OCI-LY7 (cell line): ENCODE results near the gene COL28A1. TPM values are rescaled to one million over a fixed set of nuclear protein-coding genes. Genes with fewer than 3 reads are reported as not detected.

Experiments used
- BruUV-seq: library from RNA; stranded (reverse); fragments of 400-500 nt; replicated peaks from 2 replicates; lab custom pipeline; 2021; lab: Mats Ljungman, UMichigan
- CTCF ChIA-PET: fragments of 300-600 bp; sonication (Branson Sonifier 250); formaldehyde crosslinking; loops from one replicate; lab custom pipeline; 2022; ENCODE audit warnings: antibody characterized with exemption; ENCODE audit not compliant: unreplicated experiment; lab: Charles Lee
- POLR2A ChIA-PET: fragments of 300-600 bp; sonication (Branson Sonifier 250); formaldehyde crosslinking; loops from one replicate; lab custom pipeline; 2022; ENCODE audit warnings: antibody characterized with exemption; lab: Charles Lee
- DNase-seq: peaks from one replicate; pipeline ENCODE4 v3.0.0-alpha.2; 2015; ENCODE audit warnings: low spot score
- H2AFZ ChIP-seq: fragments of 200-600 bp; sonication (generic), shearing (Covaris generic); 2 replicates; pipeline ENCODE4 v1.6.1; 2014; ENCODE audit warnings: mild to moderate bottlenecking, antibody characterized with exemption, low read length, moderate library complexity
- H3K27ac ChIP-seq: fragments of 200-600 bp; sonication (generic); 2 replicates; pipeline ENCODE4 v1.5.1; 2014; ENCODE audit warnings: mixed run types, low read depth, mild to moderate bottlenecking, moderate library complexity, low read length, inconsistent platforms; ENCODE audit not compliant: poor library complexity, severe bottlenecking
- H3K36me3 ChIP-seq: fragments of 200-600 bp; sonication (generic); 2 replicates; pipeline ENCODE4 v1.6.1; 2014; ENCODE audit warnings: mild to moderate bottlenecking, antibody characterized with exemption, low read length, moderate library complexity, mixed read lengths; ENCODE audit not compliant: insufficient read depth
- H3K4me1 ChIP-seq: fragments of 200-600 bp; sonication (generic); 2 replicates; pipeline ENCODE4 v1.5.1; 2014; ENCODE audit warnings: mild to moderate bottlenecking, low read length; ENCODE audit not compliant: insufficient read depth, poor library complexity, severe bottlenecking
- H3K4me2 ChIP-seq: fragments of 200-600 bp; sonication (generic); 2 replicates; pipeline ENCODE4 v1.6.1; 2014; ENCODE audit warnings: mild to moderate bottlenecking, low read length
- H3K4me3 ChIP-seq: fragments of 200-600 bp; sonication (generic); 2 replicates; pipeline ENCODE4 v1.5.1; 2014; ENCODE audit warnings: mild to moderate bottlenecking, low read depth, low read length; ENCODE audit not compliant: poor library complexity, severe bottlenecking
- H3K79me2 ChIP-seq: fragments of 200-600 bp; sonication (generic); 2 replicates; pipeline ENCODE4 v1.6.1; 2016; ENCODE audit warnings: low read depth, mild to moderate bottlenecking, low read length, moderate library complexity, mixed read lengths; ENCODE audit not compliant: insufficient read depth
- H3K9me2 ChIP-seq: fragments of 200-600 bp; sonication (generic); 2 replicates; pipeline ENCODE4 v1.6.1; 2016; ENCODE audit warnings: mild to moderate bottlenecking, low read length, mixed read lengths; ENCODE audit not compliant: insufficient read depth
- H3K9me3 ChIP-seq: fragments of 200-600 bp; sonication (generic); 2 replicates; pipeline ENCODE4 v1.6.1; 2014; ENCODE audit warnings: mild to moderate bottlenecking, mixed run types, low read length, mixed read lengths
- H4K20me1 ChIP-seq: fragments of 200-600 bp; sonication (generic); 2 replicates; pipeline ENCODE4 v1.6.1; 2014; ENCODE audit warnings: mild to moderate bottlenecking, antibody characterized with exemption, low read length, moderate library complexity, mixed read lengths; ENCODE audit not compliant: insufficient read depth
- EZH2phosphoT487 ChIP-seq: fragments of 200-600 bp; sonication (generic); IDR thresholded peaks from 2 replicates; pipeline ENCODE4 v1.6.1; 2018; ENCODE audit warnings: low read depth, borderline replicate concordance, mild to moderate bottlenecking, mixed run types, antibody characterized with exemption, low read length, moderate library complexity, mixed read lengths
- intact Hi-C: fragments of 100-400 bp; cut with micrococcal nuclease; formaldehyde crosslinking; loops from one replicate; pipeline ENCODE4 v1.10.0; 2022; ENCODE audit not compliant: unreplicated experiment
- total RNA-seq, 2 experiments: library from RNA; depleted of rRNA in 1 of 2; stranded (reverse); fragments of >200 nt in 1 of 2; shearing (Covaris generic) in 1 of 2; gene quantifications; 2 replicates each; pipeline ENCODE4 v1.2.3, GENCODE V29; 2014 to 2022
- TF ChIP-seq, protein P1 (sequence below): fragments of 200-600 bp; sonication (generic); conservative IDR thresholded peaks from 2 replicates; pipeline ENCODE4 v1.5.1; 2014; ENCODE audit warnings: mild to moderate bottlenecking, antibody characterized with exemption, low read length, moderate library complexity, mixed read lengths

Gene COL28A1
- total RNA-seq, 2 experiments from 2014 or later = not detected

DNA sequence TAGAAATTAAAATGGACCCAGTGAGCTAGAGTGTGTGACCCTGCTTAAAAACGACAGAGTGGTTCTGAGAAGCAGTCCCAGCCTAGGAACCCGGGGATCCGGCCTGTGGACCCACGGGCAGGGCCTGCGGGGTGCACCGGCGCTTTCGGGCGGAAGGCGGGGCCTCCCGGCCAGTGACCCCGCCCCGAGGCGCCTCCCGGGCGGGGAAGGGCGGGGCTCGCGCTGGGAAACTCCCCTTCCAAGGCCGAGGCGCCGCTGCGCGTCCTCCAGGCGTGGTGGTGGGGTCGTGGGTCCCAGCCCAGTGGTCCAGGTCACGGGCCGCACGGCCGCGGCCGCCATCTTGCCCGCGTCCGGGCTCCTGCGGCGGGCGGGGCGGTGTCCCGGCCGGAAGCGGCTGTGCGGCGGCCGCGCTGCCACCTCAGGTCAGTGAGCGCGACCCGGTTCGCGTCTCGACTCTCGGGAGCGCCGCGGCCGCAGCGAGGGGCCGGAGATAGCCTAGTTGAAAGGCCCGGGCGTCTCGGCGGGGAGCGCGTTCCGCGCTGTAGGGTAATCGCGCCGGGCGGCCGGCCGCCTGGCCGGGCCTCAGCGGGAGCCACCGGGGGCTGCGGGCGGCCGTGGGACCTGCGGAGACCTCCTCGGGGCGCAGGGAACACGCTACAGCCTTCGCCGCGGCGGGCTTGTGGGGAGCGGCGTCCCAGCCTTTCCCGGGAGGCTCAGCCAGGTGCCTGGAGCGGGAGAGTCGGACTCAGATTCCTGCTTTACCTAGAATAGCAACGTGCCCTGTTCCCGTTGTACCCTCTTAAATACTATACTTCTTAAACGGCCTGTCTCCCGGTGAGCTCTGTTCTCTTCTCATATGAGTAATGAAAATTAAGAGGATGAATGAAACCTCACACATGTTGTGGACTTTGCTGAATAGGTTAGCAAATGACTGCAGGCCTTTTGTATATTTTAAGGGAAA lies 31.3 kb upstream of the COL28A1 start, which contains the start of gene MIOS:
MIOS (plus strand) TSS at position 234 of the 961 bp plus-strand sequence. CDS start 5,592 bp downstream, outside the sequence.
- peaks cover 32% of the 10 kb centered on the region for H3K4me1 ChIP-seq
- H3K9me2 ChIP-seq = no peaks in the 10 kb centered on the region
- DNase-seq = peak; percentile 83
- ChIA-PET POLR2A (interaction anchor here (0.6 to 2.7 kb wide), 5 partner anchors 12 to 478 kb away, joined by 3 to 17 read pairs (median 4); partner anchors contain the start of gene UMAD1), CTCF (interaction anchor here (1.4 kb wide), 1 partner anchor 114 kb away, joined by 5 read pairs; no protein-coding TSS in a partner anchor)
- peaks cover 4% of the 10 kb centered on the region; the same call in 1 of the 2 replicates for H3K36me3 ChIP-seq
- no peaks in the 10 kb centered on the region for H3K9me3 ChIP-seq
- H2AFZ ChIP-seq = peak within 1 kb of the TSS; percentile 98
- peak within 1 kb of the TSS; percentile 97 for H3K4me2 ChIP-seq
- intact Hi-C loops = loop anchor here (1.0 to 5.0 kb wide), 5 partner anchors 73 to 405 kb away; partner anchors contain the start of genes C1GALT1 and UMAD1
- TF ChIP-seq, protein P1, sequence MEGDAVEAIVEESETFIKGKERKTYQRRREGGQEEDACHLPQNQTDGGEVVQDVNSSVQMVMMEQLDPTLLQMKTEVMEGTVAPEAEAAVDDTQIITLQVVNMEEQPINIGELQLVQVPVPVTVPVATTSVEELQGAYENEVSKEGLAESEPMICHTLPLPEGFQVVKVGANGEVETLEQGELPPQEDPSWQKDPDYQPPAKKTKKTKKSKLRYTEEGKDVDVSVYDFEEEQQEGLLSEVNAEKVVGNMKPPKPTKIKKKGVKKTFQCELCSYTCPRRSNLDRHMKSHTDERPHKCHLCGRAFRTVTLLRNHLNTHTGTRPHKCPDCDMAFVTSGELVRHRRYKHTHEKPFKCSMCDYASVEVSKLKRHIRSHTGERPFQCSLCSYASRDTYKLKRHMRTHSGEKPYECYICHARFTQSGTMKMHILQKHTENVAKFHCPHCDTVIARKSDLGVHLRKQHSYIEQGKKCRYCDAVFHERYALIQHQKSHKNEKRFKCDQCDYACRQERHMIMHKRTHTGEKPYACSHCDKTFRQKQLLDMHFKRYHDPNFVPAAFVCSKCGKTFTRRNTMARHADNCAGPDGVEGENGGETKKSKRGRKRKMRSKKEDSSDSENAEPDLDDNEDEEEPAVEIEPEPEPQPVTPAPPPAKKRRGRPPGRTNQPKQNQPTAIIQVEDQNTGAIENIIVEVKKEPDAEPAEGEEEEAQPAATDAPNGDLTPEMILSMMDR = no peak
- no peak for TF ChIP-seq EZH2phosphoT487
- H4K20me1 ChIP-seq = peaks cover 13% of the 10 kb centered on the region; the same call in 1 of the 2 replicates
- peak within 1 kb of the TSS; percentile 63 for H3K27ac ChIP-seq
- H3K79me2 ChIP-seq = peaks cover 42% of the 10 kb centered on the region; the same call in 1 of the 2 replicates
- H3K4me3 ChIP-seq = peak within 1 kb of the TSS; percentile 79
- BruUV-seq = no TSS peak

DNA sequence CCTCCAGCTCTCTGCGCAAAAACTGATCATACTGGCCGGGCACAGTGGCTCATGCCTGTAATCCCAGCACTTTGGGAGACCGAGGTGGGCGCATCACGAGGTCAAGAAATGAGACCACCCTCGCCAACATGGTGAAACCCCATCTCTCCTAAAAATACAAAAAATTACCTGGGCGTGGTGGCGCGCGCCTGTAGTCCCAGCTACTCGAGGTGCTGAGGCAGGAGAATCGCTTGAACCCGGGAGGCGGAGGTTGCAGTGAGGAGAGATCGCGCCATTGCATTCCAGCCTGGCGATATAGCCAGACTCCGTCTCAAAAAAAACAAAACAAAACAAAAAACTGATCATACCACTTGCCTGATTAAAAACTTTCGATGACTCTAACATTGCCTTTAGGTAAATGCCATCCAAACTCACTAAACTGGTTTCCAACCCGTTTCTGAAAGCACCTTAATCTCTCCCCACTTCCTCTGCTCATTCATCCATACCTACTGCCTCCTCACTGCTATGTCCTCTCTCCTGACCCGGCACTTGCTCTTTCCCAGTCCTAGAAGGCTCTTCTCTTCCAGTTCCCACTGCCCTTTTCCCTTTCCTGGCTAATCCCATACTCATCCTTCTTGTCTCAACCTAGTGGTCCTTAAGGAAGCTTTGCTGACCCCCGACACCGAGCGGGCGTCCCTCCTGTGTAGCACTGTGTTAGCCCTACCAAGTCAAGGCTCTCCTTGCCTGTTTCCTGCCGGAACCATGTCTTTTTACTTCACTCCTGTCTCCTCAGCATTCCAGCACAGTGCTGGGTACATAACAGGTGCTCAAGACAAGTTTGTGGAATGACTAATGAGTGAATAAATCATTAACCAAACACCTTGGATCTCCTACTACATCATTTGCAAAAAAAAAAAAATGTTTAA lies 30.3 kb upstream of the COL28A1 start:
- CTCF ChIA-PET = no interaction called here
- H4K20me1 ChIP-seq = peaks cover 13% of the 10 kb centered on the region; the same call in 1 of the 2 replicates
- peaks cover 32% of the 10 kb centered on the region for H3K4me1 ChIP-seq
- H3K4me3 ChIP-seq = peak overlapping the region; percentile 79
- DNase-seq = peak; percentile 8
- POLR2A ChIA-PET = interaction anchor here (0.6 to 1.0 kb wide), 7 partner anchors 11 to 857 kb away, joined by 3 to 4 read pairs (median 3); no protein-coding TSS in a partner anchor
- H3K9me3 ChIP-seq = no peaks in the 10 kb centered on the region
- intact Hi-C loops = loop anchor here (2.0 to 5.0 kb wide), 4 partner anchors 307 to 406 kb away; partner anchors contain the start of gene C1GALT1
- H2AFZ ChIP-seq = peak overlapping the region; percentile 98
- H3K9me2 ChIP-seq = no peaks in the 10 kb centered on the region
- peaks cover 34% of the 10 kb centered on the region; the same call in 1 of the 2 replicates for H3K79me2 ChIP-seq
- TF ChIP-seq, protein P1 = no peak
- TF ChIP-seq EZH2phosphoT487 = no peak
- H3K4me2 ChIP-seq = peak overlapping the region; percentile 97
- no TSS peak for BruUV-seq
- H3K27ac ChIP-seq = peak overlapping the region; percentile 63
- peaks cover 4% of the 10 kb centered on the region; the same call in 1 of the 2 replicates for H3K36me3 ChIP-seq
